DMS153 treated with DMSO at 0.1 percent for 48 hours (cell line): ENCODE data around the gene GJA9.
"Not testable (repeated sequence)": the region's sequence is repeated elsewhere in the genome, so short reads cannot be mapped to it uniquely, and the experiment has no call there.

Source experiments
- DNase-seq: peaks from one replicate; lab custom pipeline; 2025; ENCODE audit not compliant: unreplicated experiment; lab: John Stamatoyannopoulos, UW

GJA9 gene

DNA sequence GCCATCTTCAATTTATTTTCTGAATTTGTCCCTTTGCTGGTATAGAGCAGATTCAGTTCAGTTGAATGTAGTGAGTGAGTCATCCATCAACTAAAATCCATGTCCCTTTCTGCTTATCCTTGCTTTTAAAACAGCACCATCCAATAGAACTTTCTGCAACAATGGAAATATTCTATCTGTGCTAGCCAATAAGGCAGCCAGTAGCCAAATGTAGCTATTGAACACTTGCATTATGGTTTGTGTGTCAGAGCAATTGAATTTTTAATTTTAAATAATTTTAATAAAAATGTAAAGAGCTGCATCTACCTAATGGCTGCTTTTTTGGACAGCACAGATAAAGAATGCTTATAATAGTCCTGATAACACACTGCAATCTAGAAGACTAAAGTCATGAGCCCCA is at the start of gene GJA9:
Gene GJA9 (minus strand): TSS at position 101 of the 400 bp plus-strand sequence. CDS start 5,489 bp downstream, outside the sequence.
- DNase-seq, result no peak

DNA sequence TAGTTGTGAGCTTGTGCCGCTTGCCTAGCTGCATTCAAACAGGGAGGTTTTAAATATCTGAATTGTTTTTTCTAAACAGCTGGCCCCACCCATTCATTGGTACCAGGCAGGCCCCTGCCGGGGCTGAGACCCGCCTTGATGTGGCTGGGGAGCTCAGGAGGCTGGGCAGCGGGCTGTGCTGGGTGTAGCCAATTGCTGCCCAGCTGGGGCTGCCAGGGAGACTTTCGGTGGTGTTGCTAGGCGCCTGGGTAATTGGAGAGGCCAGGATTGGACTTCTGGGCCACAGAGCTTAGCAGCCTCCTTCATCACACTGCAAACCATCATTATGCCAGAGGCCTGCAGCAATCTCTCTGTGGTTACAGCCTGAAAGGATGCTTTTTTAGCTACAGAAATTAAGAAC is 48.1 kb upstream of the GJA9 start:
- DNase-seq, result no peak

DNA sequence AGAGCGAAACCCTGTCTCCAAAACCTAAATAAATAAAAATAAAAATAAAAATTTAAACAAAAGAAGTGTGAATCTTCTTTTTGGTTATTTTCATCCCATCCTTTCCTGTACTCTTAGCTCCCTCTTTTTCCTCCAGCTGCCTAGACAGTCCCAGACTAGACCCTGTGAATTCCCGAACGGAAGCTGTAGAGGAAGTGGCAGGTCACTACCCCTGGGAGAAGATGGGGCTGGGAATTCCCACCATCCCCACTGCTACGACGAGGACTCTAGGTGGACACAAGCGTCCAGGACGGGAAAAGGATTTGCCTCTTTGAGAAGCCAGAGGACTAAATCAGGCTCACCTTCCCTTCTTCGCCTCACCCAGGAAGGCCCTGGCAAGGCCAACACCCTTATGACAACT is 47.7 kb upstream of the GJA9 start:
- DNase-seq, result no peak

DNA sequence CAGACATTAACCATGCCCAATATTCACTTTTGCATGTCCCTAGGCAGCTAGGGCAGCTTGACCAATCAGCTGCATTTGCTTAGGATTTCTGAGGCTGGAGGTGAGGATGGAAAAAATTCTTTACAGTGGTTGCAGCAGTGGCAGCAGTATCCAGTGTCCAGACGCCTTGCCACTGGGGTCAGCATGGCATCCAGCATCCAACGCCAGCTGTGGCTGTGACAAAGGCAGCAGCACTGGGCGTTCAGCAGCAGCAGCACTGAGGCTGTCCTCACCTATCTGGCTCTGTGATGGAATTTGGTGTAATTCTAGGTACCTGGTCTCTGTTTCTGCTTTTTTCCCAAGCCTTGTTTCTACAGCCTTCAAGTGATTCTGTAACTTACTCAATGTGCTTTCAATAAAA is 44.7 kb upstream of the GJA9 start:
- no peak for DNase-seq

DNA sequence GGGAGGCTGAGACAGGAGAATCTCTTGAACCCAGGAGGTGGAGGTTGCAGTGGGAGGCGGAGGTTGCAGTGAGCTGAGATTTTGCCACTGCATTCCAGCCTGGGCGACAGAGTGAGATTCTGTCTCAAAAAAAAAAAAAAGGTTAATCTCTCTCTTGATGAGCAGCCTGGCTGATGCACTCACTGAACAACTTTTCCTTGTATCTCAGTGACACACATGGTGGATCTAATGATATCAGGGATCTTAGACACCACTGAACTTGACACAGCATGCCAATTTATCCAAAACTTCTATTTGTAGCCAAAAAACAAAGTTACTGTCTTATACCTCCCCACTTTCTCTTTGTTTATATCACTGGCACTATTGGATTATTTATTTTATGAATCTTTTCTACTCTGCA is 44.0 kb upstream of the GJA9 start:
- DNase-seq, result no peak

DNA sequence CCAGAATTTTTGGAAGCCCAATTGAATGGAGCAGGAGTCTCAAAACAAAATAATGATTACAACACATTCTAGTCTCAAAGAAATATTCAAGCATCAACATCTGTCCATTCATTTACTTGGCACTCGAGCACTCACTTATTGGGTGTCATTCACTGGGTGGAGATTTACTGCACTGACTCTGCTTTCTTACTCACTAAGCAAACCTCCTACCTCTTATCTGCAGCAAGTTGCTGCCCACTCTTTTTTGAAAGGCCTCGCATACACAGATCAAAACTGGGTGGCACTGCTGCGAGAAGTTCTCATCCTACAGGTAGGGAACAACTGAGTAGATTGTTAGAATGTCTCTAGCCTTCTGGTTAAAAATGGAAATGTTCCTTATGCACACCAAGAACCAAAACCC is 42.2 kb upstream of the GJA9 start:
- DNase-seq, result no peak

DNA sequence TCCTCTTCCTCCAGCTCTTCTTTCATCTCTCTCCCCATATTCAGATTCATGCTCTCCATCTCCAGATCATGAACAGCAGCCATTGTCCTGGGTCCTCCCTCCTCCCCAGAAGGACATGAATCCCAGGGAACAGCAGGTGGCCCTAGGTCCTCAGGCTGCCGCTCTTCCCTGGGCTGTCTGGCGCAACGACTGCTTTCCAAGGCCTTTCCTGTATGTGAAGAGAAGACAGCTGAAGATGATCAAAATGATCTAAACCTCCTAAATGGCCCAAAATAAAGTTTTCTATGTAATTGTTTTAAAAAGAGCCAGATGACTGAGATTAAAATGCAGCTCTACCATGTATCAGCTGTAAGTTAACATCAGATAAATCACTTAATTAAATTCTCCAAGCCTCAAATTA is 37.7 kb upstream of the GJA9 start:
- no peak for DNase-seq

DNA sequence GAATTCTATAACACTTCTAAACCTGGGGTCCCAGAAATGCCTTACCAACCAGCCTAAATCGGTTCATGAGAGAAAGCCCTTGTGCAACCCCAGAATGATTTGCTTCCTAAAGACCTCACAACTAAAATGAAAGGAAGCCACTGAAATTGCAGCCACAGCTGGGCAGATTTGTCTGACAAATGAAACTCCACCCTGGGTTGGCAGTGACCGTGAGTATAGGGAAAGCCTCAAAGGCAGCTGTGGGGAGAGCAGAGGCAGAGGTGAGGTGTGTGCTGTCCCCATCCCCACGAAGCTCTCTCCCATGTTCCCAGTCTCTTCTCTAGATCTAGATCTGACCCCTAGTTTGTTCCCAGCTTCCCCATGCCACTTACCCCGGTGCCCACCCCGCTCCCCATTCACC is 37.2 kb upstream of the GJA9 start:
- DNase-seq, result no peak

DNA sequence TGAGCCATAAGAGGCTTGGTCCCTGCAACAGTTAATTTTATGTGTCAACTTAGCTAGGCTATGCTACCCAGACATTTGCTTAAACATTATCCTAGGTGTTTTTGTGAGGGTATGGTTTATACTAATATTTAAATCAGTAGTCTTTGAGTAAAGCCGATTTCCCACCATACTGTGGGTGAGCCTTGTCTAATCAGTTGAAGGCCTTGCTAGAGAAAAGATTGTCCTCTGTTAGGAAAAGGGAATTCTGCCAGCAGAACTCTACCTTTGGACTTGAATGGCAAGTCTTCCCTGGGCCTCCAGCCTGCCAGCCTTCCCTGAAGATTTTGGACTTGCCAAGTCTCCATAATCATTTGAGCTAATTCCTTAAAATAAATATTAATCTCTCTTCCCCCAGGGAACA is 36.4 kb upstream of the GJA9 start:
- DNase-seq, result no peak

DNA sequence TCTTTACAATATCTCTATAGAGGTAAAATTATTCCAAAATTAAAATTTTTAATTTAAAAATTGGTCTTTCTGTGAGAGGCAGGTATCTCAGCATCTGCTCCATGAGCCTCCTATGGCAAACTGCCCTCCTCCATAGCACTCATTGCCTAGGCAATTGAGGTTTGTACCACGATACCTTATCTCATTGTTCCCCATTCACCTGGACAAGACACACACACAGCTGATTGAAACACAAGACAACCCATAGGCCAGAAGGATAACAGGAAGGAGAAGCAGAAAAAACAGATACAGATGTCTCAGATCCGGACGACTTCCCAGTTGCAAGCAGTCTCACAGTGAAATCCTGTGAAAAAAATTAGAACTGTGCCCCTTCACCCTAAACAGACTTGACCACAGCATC is 36.0 kb upstream of the GJA9 start:
- DNase-seq, result no peak

DNA sequence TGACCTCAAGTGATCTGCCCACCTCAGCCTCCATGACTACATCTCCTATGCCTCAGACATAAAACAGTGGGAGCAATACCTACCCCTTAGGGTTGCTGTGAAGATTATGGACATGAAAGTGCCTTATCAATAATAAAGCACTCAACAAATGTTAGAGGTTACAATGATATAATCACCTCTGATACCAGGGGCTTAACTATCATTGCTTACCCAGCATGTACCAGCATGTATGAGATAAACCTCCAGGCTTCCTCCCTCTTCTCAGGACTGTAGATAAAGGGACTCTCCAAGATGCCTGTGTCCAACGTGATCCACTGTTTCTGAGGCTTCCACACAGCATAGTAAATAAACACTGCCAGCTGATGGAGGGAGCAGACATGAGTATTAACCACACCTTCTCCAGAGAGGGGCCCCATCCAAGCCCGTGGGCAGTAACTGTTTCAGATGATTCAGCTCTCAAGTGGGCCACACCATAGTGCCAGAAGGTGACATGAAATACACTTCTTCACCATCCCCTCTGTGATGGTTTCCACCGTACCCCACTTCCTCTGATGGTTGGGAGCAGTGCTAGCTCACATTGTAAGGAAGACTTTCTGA is 34.1 kb upstream of the GJA9 start:
- no peak for DNase-seq

DNA sequence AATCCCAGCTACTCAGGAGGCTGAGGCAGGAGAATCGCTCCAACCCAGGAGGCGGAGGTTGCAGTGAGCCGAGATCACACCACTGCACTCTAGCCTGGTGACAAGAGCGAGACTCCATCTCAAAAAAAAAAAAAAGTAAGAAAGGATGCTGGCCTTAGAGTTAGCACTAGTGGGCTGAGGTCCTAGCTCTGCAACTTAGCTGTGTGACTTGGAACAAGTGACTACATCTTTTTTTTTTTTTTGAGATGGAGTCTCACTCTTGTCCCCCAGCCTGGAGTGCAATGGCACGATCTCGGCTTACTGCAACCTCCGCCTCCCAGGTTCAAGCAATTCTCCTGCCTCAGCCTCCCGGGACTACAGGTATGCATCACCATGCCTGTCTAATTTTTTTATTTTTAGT is 33.5 kb upstream of the GJA9 start:
- DNase-seq, result not testable (repeated sequence)

DNA sequence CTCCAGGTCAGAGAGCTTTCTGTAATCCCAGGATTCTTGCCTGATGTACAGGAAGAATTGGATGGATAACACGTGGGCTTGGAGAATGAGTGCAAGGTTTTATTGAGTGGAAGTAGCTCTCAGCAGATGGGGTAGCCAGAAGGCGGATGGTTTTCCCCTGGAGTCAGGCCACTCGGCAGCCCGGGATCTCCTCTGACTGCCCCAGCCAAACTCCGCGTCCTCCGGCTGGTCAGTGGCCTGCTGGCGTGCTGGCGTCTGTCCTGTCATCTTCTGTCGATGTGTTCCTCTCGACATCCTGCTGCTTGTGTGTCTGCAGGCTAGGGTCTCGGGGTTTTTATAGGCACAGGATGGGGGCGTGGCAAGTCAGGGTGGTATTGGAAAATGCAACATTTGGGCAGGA is 27.4 kb upstream of the GJA9 start:
- DNase-seq, result no peak

DNA sequence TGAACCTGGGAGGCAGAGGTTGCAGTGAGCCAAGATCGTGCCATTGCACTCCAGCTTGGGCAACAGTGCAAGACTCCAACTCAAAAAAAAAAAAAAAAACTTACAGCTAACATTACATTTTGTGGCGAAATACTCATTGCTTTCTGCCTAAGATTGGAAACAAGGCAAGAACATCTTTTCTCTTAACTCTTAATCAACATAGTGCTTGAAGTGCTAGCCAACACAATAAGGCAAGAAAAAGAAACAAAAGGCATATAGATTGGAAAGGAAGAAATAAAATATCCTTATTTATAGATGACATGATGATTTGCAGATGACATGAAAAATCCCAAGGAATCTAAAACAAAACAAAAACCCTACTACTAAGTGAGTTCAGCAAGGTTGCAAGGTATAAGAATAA is 24.6 kb upstream of the GJA9 start:
- no peak for DNase-seq

DNA sequence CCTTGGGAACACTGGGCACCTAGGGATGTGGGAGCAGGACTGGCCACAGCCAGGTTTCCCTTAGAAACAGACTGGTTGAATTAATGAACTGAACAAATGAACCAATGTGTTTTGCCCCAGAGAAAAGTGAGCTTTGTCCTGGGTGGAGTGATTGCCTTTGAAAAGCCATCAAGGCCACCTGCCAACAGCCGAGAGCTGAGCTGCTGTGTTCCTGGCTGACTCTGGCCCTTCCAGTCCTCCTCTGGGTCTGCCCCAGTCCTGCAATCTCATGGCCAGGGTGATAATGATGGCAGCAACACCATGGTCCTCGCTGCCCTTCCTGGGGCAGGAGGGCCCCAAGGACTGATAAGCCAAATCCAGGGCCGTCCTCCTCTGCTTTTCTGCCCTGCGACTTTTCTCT is 18.2 kb upstream of the GJA9 start:
- DNase-seq, result no peak

DNA sequence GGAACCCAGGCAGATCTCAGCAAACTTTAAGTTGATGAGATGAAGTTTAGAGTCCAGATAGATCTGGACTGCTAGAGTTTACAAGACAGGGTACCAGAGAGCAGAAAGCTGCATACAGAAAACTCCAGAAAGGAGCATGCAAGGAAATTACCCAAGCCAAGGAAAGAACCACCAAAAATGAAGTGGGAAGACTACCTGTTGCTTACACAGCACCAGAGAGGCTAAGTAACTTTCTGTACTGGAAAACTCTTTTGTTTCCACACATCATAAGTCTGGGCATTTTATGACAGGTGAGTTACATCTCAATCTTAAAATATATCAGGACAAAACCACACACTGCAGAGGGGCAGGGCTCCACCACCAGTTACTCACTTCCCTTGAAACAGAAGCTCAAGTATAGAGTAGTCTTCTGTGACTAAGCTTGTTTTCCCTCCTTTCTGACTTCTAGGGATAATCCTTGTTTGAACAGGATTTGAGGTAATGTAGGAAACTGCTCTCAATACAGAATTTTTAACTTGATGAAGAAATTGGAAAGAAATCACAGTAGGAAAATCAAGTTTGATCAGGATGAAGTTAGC is 17.4 kb upstream of the GJA9 start:
- DNase-seq, result no peak

DNA sequence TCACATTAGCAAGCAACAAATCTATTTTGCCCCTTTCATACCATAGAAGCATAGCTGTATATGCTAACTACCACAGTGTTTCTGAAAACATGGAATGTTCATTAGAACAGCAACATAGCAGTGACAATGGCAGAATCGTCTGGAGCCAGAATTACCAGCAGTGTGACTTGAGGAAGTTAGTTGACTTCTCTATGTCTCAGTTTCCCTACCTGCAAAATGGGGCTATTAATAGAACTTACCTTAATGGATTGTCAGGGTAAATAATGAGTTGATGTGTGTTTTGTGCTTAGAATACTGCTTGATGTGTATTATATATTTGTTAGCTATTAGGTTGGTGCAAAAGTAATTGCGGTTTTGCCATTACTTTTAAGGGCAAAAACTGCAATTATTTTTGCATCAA is 14.8 kb upstream of the GJA9 start:
- no peak for DNase-seq

DNA sequence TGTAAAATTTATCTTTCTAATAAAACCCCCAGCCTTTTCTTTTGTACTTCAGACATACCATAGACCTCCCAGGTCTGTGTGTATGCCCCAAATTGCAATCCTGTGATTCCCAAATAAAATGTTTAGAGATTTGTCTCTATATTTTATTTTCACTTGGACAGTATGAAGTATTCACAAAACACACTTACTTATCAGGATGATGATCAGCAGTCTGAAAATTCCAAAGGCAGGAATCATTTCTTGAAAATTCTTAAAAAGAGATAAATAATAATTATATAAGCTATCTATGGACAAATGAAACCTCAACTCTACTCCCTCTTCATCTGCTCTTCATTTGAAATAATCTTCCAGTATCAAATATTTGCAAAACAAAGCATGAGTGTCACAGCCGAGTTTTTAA is 11.6 kb upstream of the GJA9 start:
- no peak for DNase-seq

DNA sequence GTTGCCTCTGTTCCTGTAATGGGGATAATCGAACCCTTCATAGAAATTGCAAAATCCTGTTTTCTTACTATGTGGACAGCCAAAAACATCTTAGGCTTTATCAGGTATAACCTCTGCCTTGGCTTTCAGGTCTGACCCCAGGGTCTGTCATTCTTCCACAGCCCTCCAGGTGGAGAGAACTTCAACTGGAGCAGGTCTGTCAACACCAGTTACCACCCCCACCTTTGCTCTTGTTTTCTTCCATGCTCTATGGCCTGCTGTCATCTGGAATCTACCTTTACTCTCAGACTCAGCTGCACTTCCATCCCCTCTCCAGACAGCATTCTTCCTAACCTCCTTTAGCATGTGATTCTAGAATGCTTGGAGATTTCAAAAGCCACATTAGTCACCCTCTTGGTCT is 10.4 kb upstream of the GJA9 start:
- DNase-seq, result no peak

DNA sequence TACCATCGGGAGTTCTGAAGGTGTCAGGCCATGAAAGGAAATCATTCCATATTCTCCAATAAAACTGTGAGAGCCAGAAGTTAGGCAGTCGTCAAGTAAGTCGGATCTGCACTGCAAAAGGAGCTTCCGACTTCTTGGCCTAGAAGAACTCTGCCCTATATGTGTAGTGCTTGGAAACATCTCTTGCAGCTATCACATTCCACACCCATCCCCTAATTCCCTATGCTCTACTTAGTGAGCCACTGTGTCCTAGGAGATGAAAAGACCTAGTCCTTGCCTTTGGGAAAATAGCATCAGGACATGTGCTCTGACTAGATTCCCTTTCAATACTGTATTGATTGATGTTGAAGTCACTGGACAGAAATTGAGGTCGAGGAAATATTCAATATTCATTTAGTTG is 8.2 kb upstream of the GJA9 start:
- no peak for DNase-seq

DNA sequence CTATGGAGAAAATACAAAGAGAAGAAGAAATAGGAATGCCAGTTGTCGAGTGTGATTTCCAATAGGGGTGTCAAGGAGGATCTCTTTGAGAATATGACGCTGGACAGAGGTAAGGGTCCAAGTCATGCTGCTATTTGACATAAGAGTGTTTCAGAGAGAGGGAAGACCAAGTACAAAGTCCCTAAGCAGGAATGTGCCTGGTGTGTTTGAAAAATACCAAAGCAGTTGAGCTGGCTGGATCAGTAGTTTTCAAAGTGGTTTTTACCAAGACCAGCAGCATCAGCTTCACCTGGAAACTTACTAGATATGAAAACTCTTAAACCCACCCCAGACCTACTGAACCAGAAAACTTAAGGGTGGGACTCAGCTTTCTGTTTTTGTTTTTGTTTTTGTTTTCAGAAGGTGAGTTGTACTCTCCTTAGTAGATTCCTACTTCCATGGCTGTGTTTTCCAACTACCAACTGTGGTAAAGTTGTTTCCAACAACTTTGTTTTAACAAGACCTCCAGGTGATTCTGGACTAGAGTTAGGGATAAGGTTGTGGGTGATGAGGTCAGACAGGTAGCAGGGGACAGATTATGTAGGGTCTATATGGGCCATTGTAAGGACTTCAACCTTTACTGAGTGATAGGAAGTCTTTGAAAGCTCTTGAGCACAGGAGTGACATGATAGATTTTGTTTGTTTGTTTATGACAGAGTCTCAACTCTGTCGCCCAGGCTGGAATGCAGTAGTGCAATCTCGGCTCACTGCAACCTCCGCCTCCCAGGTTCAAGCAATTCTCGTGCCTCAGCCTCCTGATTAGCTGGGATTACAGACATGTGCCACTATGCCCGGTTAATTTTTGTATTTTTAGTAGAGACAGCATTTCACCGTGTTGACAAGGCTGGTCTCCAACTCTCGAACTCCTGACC is 7.3 kb upstream of the GJA9 start:
- no peak for DNase-seq

DNA sequence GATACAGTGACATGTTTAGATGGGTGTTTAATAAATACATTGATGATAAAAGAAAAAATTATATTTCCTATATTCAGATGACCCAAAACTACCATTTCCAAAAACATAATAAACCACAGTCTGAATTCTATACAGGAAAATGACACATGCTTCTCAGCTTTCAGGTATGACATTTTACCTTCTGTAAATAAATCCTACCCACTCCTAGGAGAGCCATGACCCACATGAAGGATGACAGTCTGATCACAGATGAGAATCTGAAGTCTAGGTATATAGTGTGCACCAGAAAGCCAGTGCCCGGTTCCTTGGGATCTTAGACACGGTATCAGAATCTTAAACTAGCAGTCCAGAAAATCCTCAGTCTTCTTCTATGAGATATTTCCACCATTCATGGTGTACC is 3.7 kb upstream of the GJA9 start:
- DNase-seq, result no peak
